HG02970 (cell line): ENCODE data around the gene EDAR.

Experiments used
- ATAC-seq: cut with Tn5 transposase; IDR thresholded peaks from one replicate; pipeline ENCODE4 v1.9.1; 2021; ENCODE audit warnings: mild to moderate bottlenecking, moderate library complexity, moderate number of reproducible peaks; ENCODE audit not compliant: unreplicated experiment, low FRiP score

Gene EDAR

DNA sequence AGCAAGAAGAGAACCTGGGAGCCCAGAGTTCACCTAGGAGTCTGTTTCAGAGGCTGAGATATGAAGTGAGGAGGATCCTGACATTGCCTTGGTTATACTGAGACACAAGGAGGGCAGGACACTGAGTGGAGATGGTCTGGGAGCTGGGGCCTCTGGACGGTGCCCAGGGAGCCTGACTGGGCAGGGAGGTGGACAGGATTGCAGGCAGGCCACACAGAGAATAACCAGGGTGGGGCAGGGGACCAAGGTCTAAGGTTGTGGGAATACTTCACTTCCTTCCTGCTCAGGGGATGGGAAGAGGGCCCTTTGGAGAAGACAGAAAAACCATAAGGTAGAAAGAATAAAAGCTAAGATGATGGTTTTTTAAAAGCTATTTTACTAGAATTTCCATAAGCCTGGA, 18.7 kb downstream of the EDAR start:
- ATAC-seq = no peak

GRCh38 chr2:108969856-108970255, 19.2 kb downstream of the EDAR start:
- ATAC-seq = no peak

DNA sequence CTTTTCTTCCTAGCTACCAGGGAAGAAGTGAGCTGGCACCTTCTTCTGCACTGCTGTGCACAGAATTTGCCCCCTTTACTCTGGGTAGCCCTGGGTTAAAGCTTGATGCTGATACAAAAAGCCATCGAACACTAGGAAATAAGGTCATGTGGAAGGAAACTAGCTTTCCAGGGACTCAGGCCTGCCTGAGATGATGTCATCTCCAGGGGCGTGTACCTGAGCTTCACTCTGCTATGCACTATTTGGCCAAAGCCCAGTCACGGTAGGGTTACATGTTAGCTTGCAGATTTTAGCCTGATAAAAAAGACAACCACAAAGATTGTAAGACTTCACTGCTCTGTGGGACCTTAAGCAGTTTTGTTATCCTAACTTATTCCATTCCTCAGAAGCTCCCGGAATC, 20.4 kb downstream of the EDAR start:
- ATAC-seq = no peak

DNA sequence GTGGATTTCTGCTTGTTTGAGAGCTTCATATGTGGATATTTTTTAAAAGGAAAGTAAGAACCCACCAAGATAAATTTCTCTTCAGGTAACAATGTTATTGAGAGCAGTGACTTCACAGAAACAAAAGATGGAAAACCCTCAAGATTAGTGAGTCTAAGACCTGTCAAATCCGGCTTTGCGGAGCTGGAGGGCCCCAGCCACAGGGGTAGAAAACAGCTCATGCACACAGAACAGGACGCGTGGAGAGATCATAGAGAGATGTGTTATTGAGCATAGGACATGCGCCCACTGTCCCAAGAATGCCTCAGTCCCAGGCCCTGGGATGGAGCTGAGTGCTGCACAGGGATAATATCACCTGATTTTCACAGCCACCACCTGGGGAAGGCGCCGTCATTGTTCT, 21.3 kb downstream of the EDAR start:
- no peak for ATAC-seq

DNA sequence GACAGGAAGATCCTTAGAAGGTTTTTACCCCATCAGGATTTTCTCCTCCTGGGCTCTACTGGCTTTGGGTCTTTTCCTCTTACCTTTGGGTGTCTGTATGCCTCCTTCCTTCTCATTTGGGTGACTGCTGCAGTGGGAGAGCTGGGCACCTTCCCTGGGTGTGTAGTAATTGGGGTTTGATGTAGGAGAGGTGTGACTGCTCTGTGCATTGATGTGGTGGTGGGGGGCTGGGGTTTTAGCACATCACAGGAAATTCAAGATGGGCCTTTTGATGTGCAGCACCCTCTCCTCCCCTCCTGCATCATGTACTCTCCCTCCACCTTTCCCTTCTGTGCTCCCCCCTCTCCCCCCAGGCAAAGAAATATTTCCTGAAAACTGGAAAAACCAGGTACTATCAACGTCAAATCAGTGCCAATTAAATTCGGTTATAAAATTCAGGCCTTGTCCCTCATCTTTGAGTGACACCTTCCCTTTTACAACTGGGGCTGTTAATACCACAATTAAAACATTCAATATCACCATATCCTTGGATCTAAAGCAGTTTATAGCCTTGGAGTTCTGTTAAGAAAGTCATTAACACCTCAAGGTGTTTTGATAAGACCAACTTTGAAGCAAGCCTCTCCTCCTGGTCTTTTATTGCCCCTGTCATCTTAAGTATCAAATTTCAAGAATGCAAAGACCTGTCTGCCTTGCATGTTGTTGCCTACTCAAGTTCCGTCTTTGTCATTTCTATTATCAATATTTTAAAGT, 23.3 kb downstream of the EDAR start:
- ATAC-seq = no peak

DNA sequence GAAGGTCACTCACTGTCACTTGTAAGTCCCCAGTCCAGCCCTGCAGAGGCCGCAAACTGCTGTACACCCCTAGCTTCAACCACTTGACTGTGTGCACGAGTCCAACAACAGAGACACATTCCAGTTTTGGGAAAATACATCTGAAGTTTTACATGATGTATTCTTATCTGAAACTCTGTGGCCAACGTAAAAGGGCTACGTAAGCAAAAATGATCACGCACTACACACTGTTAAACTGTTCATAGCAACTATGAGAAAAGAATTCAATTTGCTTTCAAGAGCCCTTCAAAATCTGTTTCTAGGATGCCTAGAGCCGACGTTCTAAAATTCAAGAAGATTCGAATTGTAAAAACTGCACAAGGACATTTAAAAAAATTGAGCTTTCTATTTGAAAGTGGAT, 26.0 kb downstream of the EDAR start:
- ATAC-seq = no peak

DNA sequence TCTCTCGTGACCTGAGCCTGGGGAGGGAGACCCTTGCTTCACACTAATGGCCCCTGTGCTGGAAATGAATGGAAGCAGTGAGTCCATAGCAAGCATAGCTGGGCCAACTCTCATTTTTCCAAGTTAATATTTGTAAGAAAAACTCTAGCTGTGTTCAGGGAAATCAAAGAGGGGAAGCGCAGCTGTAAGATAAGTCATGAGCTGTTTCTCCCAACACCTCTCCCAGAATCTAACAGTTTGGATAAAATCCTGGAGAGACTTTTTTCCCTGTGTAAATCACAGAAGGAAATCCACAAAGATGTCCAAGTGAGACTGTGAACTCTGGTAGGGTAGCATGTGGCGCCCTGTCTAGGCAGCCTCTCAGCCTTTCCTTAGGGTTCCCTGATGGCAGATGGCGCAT, 27.2 kb downstream of the EDAR start:
- no peak for ATAC-seq

GRCh38 chr2:108960006-108960405, 29.0 kb downstream of the EDAR start:
- ATAC-seq = no peak

GRCh38 chr2:108959401-108959800, 29.6 kb downstream of the EDAR start:
- ATAC-seq = no peak

- ATAC-seq = no peak
These were observed 30.2 kb downstream of the EDAR start for GRCh38 chr2:108958632-108959341.

- ATAC-seq = no peak
These were observed 31.0 kb downstream of the EDAR start for GRCh38 chr2:108958002-108958401.

DNA sequence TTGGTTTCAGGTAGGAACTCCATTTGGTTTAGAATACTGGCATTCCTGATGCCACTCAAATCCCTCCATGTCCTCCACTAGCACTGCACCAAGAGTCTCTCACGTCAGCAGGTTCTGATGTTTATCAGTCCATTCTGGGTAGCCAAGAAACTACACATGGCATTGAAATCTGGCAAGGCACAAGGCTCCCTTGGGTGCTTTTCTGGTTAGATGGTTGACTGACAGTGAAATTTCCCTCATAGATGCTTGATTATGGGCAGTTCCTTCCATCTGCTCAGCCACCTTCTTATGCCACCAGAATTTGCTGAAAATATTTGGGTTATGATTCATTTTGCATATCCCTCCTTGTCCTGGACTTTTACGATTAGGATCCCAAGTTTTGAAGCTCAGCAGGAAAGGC, 32.6 kb downstream of the EDAR start:
- ATAC-seq = no peak

- no peak for ATAC-seq
These were observed 38.5 kb downstream of the EDAR start for GRCh38 chr2:108950369-108951135.

- ATAC-seq = no peak
These were observed 39.4 kb downstream of the EDAR start for GRCh38 chr2:108949316-108950239.

DNA sequence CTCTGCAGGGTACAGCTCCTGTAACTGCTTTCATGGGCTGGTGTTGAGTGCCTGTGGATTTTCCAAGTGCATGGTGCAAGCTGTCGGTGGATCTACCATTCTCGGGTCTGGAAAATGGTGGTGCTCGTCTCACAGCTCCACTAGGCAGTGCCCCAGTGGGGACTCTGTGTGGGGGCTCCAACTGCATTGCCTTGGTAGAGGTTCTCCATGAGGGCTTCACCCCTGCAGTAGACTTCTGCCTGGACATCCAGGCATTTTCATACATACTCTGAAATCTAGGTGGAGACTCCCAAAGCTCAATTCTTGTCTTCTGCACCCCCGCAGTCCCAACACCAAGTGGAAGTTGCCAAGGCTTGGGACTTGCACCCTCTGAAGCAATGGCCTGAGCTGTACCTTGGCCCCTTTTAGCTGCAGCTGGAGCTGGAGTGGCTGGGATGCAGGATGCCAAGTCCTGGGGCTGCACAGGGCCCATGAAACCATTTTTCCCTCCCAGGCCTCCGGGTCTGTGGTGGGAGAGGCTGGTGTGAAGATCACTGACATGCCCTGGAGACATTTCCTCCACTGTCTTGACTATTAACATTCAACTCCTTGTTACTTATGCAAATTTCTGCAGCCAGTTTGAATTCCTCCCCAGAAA, 41.6 kb downstream of the EDAR start:
- no peak for ATAC-seq

GRCh38 chr2:108946442-108946841, 42.6 kb downstream of the EDAR start:
- ATAC-seq = no peak

GRCh38 chr2:108945969-108946368, 43.1 kb downstream of the EDAR start:
- ATAC-seq = no peak

DNA sequence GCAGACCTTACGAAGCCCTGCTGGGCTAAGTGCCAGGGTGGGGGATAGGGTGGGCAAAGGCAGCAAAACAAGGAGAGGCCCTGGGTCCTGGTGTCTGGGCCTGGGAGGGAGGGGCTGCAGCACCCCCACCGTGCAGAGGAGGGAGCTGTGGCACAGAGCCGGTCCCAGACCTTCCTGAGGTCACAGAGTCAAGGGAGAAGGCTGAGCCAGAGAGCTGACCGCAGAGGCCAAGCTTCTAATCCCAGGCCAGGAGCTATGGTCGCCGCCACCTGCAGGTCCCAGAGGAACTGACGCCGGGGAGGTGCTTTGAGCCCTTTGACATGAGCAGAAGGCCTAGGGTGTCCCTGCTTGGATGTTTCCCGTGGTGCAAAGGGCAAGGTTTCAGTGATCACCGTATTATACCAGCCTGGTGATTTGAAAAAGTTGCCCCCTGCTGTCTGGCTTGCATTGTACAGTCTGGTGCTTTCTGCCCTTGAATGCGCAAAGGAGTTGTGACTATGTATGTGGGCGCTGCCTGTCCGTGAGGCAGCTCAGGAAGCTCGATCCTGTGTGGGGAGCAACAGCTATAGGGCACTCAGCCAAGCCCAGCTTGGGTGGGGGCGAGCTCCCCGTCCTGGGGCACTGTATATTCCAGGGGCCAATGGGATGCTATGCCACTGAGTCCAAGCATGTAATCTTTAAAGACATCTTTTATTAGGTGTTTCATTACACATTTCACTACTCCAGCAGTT, 44.3 kb downstream of the EDAR start:
- no peak for ATAC-seq

DNA sequence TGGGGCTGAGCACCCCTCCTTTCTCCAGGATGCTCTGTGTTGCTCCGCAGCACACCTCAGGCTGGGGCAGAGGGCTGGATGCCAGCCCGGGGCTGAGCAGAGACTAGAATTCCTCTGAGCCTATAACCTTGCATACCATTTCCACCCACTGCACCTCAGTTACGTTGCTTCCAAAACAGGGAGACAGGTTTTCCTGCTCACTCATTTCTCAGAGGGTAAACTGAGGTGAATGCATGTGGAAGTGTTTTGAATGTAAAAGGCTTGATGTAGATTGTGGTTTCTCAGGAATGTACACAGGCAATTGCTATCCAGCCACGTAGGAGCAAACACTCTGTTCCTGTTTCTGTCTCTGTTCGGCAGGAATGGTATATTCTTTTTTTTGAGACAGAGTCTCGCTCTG, 45.3 kb downstream of the EDAR start:
- ATAC-seq = no peak
